HepG2 (cell line): Measurements from ENCODE around the gene CLK4. TPM values are rescaled to one million over a fixed set of nuclear protein-coding genes. Genes with fewer than 3 reads are reported as not detected.

Experiments used
- ATAC-seq: fragments of 200-7000 bp; cut with Tn5 transposase; 3 replicates; pipeline ENCODE4 v1.9.1; 2020; ENCODE audit warnings: mild to moderate bottlenecking, moderate library complexity
- BruUV-seq: library from RNA; stranded (reverse); fragments of 400-500 nt; replicated peaks from 2 replicates; lab custom pipeline; 2021; lab: Mats Ljungman, UMichigan
- CTCF ChIA-PET: fragments of 300-600 bp; formaldehyde crosslinking; extraction: SDS; loops from one replicate; lab custom pipeline; 2021; ENCODE audit warnings: low total read pairs, inconsistent platforms, low intra/inter-chr PET ratio; lab: Yijun Ruan, JAX
- POLR2A ChIA-PET: fragments of 350-600 bp; sonication (Branson Sonifier 250); formaldehyde crosslinking; loops from one replicate; lab custom pipeline; 2020; ENCODE audit warnings: antibody characterized with exemption, inconsistent platforms; lab: Yijun Ruan, JAX
- DNase-seq: peaks from one replicate; pipeline ENCODE4 v3.0.0-alpha.2; 2015; ENCODE audit warnings: low spot score
- FAIRE-seq: peaks from 3 replicates; lab custom pipeline; 2011; peaks lifted over from hg19 to GRCh38; lab: Jason Lieb, UNC
- H2AFZ ChIP-seq: one replicate; pipeline ENCODE4 v1.6.1; 2011; ENCODE audit warnings: low read length, inconsistent platforms
- H3K27ac ChIP-seq: fragments of 300-600 bp; 3 replicates; pipeline ENCODE4 v1.8.0; 2011; ENCODE audit warnings: mixed run types, mild to moderate bottlenecking, mixed read lengths, low read length, inconsistent platforms; ENCODE audit not compliant: insufficient read depth; ENCODE audit errors: extremely low read length
- H3K27me3 ChIP-seq, 2 experiments: fragments of 200-600 bp in 1 of 2; 2 replicates in 1 of 2; 3 replicates in 1 of 2; pipeline versions ENCODE4 v1.6.0 to v1.8.0; 2011; ENCODE audit warnings: low read length in 2 of 2, mild to moderate bottlenecking in 2 of 2, moderate library complexity in 2 of 2, inconsistent platforms in 1 of 2; ENCODE audit not compliant: insufficient read depth in 2 of 2, control insufficient read depth in 1 of 2
- H3K36me3 ChIP-seq, 2 experiments: fragments of 200-600 bp in 1 of 2; replicated peaks in 1 of 2; 2 replicates in 1 of 2; 3 replicates in 1 of 2; pipeline versions ENCODE4 v1.5.1 to v1.8.0; 2011; ENCODE audit warnings: low read length in 2 of 2, inconsistent platforms in 1 of 2; ENCODE audit not compliant: insufficient read depth in 2 of 2, control insufficient read depth in 1 of 2
- H3K4me1 ChIP-seq: 2 replicates; pipeline ENCODE4 v1.5.1; 2012; ENCODE audit warnings: low read length, inconsistent platforms; ENCODE audit not compliant: insufficient read depth
- H3K4me2 ChIP-seq: 2 replicates; pipeline ENCODE4 v1.6.0; 2011; ENCODE audit warnings: low read depth, low read length, inconsistent platforms
- H3K4me3 ChIP-seq, 3 experiments: fragments of 200-600 bp in 1 of 3; sonication (generic), shearing (Covaris generic) in 1 of 3; replicated peaks in 1 of 3; 2 replicates each; pipeline ENCODE4 v1.5.1; 2011 to 2016; ENCODE audit warnings: low read length in 3 of 3, inconsistent platforms in 2 of 3, low read depth in 2 of 3, mild to moderate bottlenecking in 2 of 3, control low read depth in 1 of 3, mixed read lengths in 1 of 3; ENCODE audit not compliant: insufficient read depth in 1 of 3
- H3K79me2 ChIP-seq: one replicate; pipeline ENCODE4 v1.6.1; 2011; ENCODE audit warnings: low read length, inconsistent platforms; ENCODE audit not compliant: insufficient read depth
- H3K9ac ChIP-seq: 2 replicates; pipeline ENCODE4 v1.6.0; 2011; ENCODE audit warnings: mild to moderate bottlenecking, low read depth, low read length, inconsistent platforms; ENCODE audit not compliant: insufficient read depth
- H3K9me3 ChIP-seq: 2 replicates; pipeline ENCODE4 v1.5.1; 2012; ENCODE audit warnings: mild to moderate bottlenecking, low read length
- H4K20me1 ChIP-seq: 2 replicates; pipeline ENCODE4 v1.6.0; 2011; ENCODE audit warnings: inconsistent platforms, mild to moderate bottlenecking, low read length, moderate library complexity; ENCODE audit not compliant: insufficient read depth
- CHD2 ChIP-seq: IDR thresholded peaks from 2 replicates; pipeline ENCODE4 v1.6.1; 2011; ENCODE audit warnings: low read depth, low read length, improper control_type of control experiment
- GRHL1 ChIP-seq: sonication (generic); formaldehyde crosslinking; conservative IDR thresholded peaks from 2 replicates; pipeline ENCODE4 v1.8.0; 2022; ENCODE audit warnings: missing genetic modification reagents
- MNT ChIP-seq: fragments of 450-650 bp; IDR thresholded peaks from 2 replicates; pipeline ENCODE4 v1.6.1; 2016
- RARA ChIP-seq: IDR thresholded peaks from 2 replicates; pipeline ENCODE4 v1.6.1; 2016; ENCODE audit warnings: missing genetic modification reagents, missing compliant biosample characterization
- RELA ChIP-seq: sonication (generic); formaldehyde crosslinking; IDR thresholded peaks from 2 replicates; pipeline ENCODE4 v1.4.0; 2020; ENCODE audit warnings: missing genetic modification reagents
- SAFB2 ChIP-seq: sonication (generic); formaldehyde crosslinking; IDR thresholded peaks from 2 replicates; pipeline ENCODE4 v1.5.1; 2020; ENCODE audit warnings: missing genetic modification reagents, low read depth, mild to moderate bottlenecking, borderline replicate concordance
- ZFP41 ChIP-seq: sonication (generic); formaldehyde crosslinking; IDR thresholded peaks from 2 replicates; pipeline ENCODE4 v1.4.0; 2020; ENCODE audit warnings: mild to moderate bottlenecking, missing genetic modification reagents, borderline replicate concordance
- ZNF230 ChIP-seq: sonication (generic); formaldehyde crosslinking; IDR thresholded peaks from 2 replicates; pipeline ENCODE4 v1.4.0; 2020; ENCODE audit warnings: mild to moderate bottlenecking, missing genetic modification reagents
- ZNF558 ChIP-seq: sonication (generic); formaldehyde crosslinking; IDR thresholded peaks from 2 replicates; pipeline ENCODE4 v1.9.0; 2022; ENCODE audit warnings: mild to moderate bottlenecking, missing genetic modification reagents, borderline replicate concordance
- ZNF792 ChIP-seq: IDR thresholded peaks from 2 replicates; pipeline ENCODE4 v1.6.1; 2016
- WGBS: methylation state at CpG from one replicate; pipeline ENCODE4 v1.1.6; 2017; ENCODE audit warnings: low lambda C conversion rate; 5-methylcytosine and 5-hydroxymethylcytosine counted together
- in situ Hi-C: cut with HindIII; loops from 2 replicates; pipeline ENCODE4 v1.10.0; 2017; ENCODE audit warnings: low pct_unique_long_range_greater_than_20kb; ENCODE audit not compliant: extremely low pct_ligation_motif_present
- intact Hi-C: fragments of 100-400 bp; cut with micrococcal nuclease; formaldehyde crosslinking; loops from one replicate; pipeline ENCODE4 v1.10.0; 2022; ENCODE audit not compliant: unreplicated experiment
- polyA plus RNA-seq, 8 experiments: library from polyadenylated mRNA; depleted of rRNA in 3 of 8; stranded (reverse) in 7 of 8; unstranded in 1 of 8; fragments of >200 nt; fragmentation: Illumina TruSeq in 4 of 8; extraction: Trizol in 4 of 8; gene quantifications; 2 replicates each; pipeline versions ENCODE4 v1.2.1 to v1.2.3, GENCODE V29; 2011 to 2016; ENCODE audit warnings: low read depth in 4 of 8, missing spikeins in 1 of 8, mixed read lengths in 1 of 8; ENCODE audit not compliant: insufficient read depth in 1 of 8
- total RNA-seq, 5 experiments: library from RNA; depleted of rRNA; stranded (reverse); fragments of >200 nt; fragmentation: Illumina TruSeq; extraction: Trizol; gene quantifications; 2 replicates each; pipeline ENCODE4 v1.2.3, GENCODE V29; 2016; ENCODE audit warnings: low read depth in 1 of 5

CLK4 gene
- total and polyA plus RNA-seq, 2 of the 13 experiments (the other 11 are each of a cell fraction or from before 2014, with no cell fraction given): 17.7 to 18.4 TPM

DNA sequence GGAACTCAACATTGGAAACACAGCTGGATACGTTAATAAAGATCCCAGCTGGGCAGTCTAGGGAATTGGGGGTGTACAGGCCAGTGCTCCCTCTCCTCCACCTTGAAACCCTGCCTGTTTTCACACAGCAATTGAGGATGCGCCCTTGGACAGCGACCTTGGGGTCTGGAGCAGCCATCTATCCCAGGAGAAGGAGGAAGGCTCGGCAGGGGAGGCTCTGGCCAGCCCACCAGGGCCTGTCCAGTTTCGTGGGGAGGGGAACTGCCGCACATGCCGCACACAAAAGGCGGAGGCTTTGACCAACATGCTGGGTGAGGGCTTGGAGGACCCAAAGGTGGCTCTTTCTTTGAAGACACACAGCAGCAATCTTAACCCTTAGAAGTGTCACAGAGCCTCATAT, 38.1 kb downstream of the CLK4 start (continued):
- TF ChIP-seq ZNF792 (CRISPR knock-in tag) (no peak), CHD2 (no peak), RARA (CRISPR knock-in tag) (no peak), GRHL1 (CRISPR knock-in tag) (no peak)

DNA sequence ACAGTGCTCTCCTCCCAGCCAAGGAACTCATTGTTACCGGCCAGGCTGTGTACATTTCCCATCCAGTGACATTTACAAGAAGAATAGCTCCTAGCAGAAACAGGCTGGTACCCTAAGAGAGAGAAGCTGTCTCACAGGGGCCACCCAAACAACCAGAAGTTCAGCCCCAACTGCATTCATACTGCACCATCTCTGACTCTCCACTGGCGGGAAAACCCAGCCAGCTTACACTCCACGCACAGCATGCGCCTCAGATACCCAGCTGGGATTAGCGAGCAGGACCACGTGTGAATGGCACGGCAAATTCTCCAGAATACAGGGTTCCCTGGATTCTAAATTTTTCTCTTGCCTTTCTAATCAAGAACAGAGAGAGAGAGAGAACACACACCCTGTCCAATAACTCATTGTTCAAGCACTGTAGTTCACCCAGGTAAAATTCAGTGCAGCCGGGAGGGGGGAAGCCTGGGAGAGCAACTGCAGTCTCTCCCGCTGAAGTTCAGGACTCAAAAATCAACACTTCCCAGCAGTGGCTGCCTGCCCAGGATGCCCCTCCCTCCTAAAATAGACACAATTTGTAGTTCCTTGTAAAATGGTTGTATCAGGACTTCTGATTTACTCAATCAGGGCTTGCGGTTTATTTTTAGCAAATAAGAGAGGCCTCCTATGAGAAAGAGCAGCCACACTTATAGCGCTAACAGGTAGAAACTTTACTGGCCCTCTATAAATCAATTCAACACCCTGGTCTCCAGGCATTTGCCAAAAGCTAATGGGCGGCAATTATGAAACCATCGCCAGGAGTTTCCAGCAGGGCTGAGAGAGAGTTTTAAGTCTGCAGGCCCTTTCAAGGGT, 38.9 kb downstream of the CLK4 start:
- Histone ChIP-seq H3K9ac (no peak overlapping the region), H3K27ac (no peak overlapping the region), H3K4me2 (no peak overlapping the region), H2AFZ (no peak overlapping the region), H4K20me1 (no peaks in the 10 kb centered on the region), H3K4me1 (no peaks in the 10 kb centered on the region), H3K4me3 (no peak overlapping the region), H3K79me2 (no peaks in the 10 kb centered on the region), H3K27me3 (peaks cover 0 to 24% of the 10 kb centered on the region in 2 experiments; a peak in 1 of 5 replicates), H3K9me3 (no peaks in the 10 kb centered on the region), H3K36me3 (no peaks in the 10 kb centered on the region)
- no peak for TF ChIP-seq ZNF558
- TF ChIP-seq SAFB2 (CRISPR knock-in tag): no peak
- TF ChIP-seq MNT: 0 out of 2 replicates have a peak, but pooled peaks have one; percentile 33
- TF ChIP-seq RELA (CRISPR knock-in tag): no peak
- no peak for TF ChIP-seq ZFP41 (CRISPR knock-in tag)
- no peak for TF ChIP-seq ZNF230 (CRISPR knock-in tag)
- DNase-seq (no peak), FAIRE-seq (no peak), ATAC-seq (no peak)
- ChIA-PET CTCF (no interaction called here), POLR2A (no interaction called here)
- BruUV-seq: no TSS peak
- 16% methylated on average over 13 of the region's 13 CpGs for WGBS
- intact Hi-C loops: no loop called here
- in situ Hi-C loops: no loop called here
